GM04504 (cell line): ENCODE results near the gene RBX1.
A peak's percentile ranks its signal among the peaks of the same experiment; 100 is the strongest.
"Not testable (repeated sequence)": the region's sequence is repeated elsewhere in the genome, so short reads cannot be mapped to it uniquely, and the experiment has no call there.

Experiments
- DNase-seq: peaks from one replicate; pipeline ENCODE4 v3.0.0-alpha.2; 2012; ENCODE audit warnings: low read depth

RBX1 gene

GRCh38 chr22:40972587-40972986 is 21.4 kb downstream of the RBX1 start:
- no peak for DNase-seq

- no peak for DNase-seq
Observed at GRCh38 chr22:40973144-40973543, 22.0 kb downstream of the RBX1 start.

DNA sequence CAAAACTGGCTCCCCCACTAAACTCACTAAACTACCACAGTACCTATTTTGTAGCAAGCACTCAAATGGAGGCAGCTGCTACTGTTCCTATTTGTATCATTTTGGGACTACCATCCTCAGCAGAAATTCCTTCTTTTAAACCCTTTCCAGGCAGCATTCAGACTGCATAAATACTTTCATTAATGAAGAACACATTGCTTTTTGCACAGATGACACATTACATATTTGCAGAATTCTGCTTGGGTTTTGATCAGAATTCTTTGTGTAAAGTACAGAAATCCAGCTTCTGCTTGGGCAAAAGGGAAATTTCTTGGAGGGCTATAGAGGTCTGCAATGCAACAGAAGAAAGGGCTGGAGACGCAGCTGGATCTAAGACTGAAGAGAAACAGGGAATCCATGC is 24.2 kb downstream of the RBX1 start:
- no peak for DNase-seq

GRCh38 chr22:40976866-40977700 is 25.9 kb downstream of the RBX1 start:
- DNase-seq: no peak

GRCh38 chr22:40979198-40979597 is 28.0 kb downstream of the RBX1 start:
- no peak for DNase-seq

DNA sequence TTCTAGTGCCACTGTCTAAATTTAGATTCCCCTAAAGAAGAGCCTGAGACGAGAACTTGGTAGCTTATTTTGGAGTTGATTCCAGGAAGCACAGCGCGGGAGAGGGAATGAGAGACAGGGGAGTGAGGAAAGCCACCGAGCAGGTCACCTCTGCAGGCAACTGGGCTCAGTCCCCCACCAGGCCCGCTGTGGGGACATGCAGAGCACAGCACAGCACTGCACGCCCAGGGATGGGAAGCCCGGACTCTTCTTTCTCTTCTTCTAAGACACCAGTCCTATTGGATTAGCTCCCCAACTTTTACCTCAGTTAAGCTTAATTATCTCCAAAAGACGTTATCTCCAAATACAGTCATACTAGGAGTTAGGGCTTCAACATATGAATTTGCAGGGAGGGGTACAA is 28.7 kb downstream of the RBX1 start:
- DNase-seq: no peak

DNA sequence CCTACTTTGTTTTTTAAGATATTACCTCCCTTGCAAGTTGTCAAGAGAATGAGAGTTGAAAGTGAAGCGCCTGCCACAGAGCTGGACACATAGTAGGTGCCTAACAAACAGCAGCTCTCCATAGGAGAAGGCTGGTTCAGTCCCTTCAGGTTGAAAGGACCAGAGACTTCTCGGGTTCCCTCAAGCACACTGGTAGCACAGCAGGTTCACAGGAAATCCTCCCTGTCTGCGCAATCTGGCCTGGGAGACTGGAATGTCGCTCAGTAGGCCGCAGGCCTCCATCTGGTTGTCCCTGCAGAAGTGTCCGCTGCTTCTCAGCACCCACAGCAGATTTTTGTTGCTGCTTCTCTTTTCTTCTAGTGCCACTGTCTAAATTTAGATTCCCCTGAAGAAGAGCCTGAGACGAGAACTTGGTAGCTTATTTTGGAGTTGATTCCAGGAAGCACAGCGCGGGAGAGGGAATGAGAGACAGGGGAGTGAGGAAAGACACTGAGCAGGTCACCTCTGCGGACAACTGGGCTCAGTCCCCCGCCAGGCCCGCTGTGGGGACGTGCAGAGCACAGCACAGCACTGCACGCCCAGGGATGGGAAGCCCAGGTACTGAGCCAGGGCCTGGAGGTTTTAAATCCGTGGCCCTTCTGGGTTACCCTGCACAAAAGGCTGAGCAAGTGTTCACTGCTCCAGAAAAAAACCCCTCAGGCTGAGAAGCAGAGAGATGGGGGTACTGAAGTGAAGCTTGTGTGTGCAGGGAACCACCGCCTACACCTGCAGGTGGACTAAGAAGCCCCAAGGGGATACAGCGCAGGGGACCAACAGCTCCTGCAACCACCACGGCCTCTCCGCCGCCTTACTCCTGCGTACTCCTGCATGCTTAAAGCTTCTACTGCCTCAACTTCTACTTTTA is 31.6 kb downstream of the RBX1 start:
- DNase-seq: no peak

- DNase-seq: no peak
Observed at GRCh38 chr22:40991298-40991697, 40.1 kb downstream of the RBX1 start.

DNA sequence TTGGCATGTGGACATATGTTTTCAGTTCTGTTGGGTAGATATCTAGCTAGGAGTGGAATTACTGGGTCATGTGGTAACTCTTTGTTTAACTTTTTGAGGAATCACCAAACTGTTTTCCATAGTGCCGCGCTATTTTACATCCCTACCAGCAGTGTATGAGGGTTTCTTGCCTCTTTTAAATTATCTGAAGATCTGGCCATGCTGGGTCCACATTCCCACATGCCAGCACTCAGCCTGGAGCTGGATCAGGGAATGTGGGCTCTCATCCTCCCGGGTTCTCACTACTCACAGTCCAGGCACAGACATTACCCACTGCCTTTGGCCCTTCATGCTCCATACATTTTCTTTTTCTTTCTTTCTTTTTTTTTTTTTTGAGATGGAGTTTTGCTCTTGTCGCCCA is 44.6 kb downstream of the RBX1 start:
- no peak for DNase-seq

DNA sequence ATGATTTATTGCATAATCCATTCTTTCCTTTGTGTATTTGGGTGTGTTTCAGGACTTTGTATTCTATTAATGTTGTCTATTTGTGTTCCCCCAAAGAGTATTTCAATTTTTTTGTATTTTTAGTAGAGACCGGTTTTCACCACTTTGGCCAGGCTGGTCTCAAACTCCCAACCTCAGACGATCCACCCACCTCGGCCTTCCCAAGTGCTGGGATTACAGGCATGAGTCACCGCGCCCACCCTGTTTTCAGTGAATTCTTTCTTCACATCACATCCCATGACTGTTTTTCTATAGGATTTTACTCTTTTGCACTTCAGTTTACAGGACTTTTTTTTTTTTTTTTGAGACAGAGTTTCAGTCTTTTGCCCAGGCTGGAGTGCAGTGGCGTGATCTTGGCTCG is 46.3 kb downstream of the RBX1 start:
- no peak for DNase-seq

DNA sequence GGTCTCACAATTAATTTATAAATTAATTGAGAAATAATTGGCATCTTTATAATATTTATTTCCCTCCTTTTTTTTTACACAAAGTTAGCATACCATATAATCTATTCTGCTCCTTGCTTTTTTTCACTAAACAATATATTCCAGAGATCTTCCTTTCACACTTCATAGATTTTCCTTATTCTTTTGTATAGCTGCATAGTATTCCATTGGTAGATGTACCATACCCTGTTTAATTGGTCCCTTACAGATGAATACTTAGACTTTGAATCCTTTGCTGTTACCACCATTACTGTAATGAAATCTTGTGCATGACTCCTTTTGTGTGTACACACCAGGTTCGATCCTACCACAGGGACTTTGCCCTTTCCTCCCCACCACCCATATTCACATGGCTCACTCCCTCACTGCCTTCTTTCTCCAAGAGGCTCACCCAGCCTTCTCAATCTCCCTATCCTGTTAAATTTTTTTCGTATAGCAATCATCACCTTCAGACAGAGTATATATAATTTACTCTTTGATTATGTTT is 48.9 kb downstream of the RBX1 start:
- DNase-seq: no peak

DNA sequence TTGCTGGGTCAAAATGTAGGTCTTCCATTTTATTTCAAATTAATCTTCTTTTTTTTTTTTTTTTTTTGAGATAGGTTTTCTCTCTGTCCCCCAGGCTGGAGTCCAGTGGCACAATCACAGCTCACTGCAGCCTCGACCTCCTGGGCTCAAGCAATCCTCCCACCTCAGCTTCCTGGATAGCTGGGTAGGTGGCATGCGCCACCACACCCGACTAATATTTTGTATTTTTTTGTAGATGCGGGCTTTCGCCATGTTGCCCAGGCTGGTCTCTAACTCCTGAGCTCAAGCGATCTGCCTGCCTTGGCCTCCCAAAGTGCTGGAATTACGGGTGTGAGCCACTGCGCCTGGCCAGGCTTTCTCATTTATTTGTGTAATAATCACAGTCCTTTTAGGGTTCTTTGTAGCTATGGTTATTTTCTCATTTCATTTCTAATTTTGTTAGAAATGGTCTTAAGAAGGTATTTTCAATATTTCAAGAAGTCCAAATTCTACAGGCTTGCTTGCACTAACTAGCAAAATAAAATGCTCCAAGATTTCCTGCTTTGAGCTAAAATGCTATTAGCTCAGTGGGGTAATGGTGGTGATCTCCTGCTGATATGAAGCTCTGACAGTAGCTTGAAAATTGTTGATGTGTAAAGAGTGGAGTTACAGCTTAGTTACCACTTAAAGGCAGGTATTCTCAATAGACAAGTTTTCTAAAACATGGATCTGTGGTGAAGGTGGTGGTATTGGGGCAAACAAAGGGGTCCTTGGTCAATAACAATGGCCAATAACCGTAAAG is 50.0 kb downstream of the RBX1 start:
- no peak for DNase-seq

GRCh38 chr22:41001722-41002122 is 50.5 kb downstream of the RBX1 start:
- peak; percentile 21 for DNase-seq

- DNase-seq: not testable (repeated sequence)
Observed at GRCh38 chr22:41002386-41002785, 51.2 kb downstream of the RBX1 start.

DNA sequence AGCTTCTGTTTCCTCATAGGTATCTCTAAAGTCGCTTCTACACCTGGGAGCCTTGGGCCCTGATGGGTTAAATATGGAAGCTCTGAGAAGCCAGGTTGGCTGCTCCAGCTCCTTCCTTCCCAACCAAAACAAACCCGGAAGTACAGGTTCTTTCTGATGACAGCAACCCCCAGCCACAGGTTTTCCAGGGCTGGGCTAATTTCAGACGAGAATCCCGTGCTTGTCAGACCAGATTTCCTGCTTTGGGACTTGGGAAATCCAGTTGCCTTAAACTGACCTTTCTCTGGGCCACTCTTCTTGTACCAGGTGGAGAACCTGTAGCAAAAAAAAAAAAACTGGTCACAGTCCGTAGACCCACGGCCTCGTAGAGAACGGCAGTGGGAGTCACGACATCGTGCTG is 51.9 kb downstream of the RBX1 start:
- no peak for DNase-seq

GRCh38 chr22:41003976-41004375 is 52.8 kb downstream of the RBX1 start:
- DNase-seq: no peak

- peak; percentile 58 for DNase-seq
Observed at GRCh38 chr22:41009222-41009948, 58.2 kb downstream of the RBX1 start.

- no peak for DNase-seq
Observed at GRCh38 chr22:41015003-41015402, 63.8 kb downstream of the RBX1 start.

DNA sequence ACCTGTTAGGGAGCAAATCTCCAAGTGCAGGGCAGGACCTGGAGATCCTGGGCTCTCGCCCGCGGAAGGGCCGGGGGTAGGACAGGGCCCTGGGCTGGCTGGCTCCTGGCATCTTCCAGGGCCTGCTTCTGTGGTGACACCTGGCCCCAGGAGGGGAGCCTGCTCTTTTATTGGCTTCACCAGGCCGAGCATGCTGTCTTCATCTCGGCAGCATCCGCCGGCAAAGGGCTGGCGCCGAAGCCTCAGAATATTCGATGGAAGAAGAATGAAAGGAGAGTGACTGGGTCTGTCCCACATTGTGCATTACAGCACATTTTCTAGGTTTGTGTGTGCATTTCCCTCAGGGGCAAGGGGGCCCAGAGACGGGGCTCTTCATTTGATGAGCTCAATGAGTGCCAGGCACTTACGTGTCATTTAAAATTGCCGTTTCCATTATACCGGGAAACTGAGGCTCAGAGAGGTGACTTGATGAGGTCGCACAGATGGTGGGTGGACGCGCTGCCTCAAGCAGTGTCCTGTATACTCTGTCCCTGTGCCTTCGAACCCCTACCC is 70.0 kb downstream of the RBX1 start:
- no peak for DNase-seq

- DNase-seq: peak; percentile 30
Observed at GRCh38 chr22:41021613-41022454, 70.7 kb downstream of the RBX1 start.
